A549 treated with dexamethasone at 1 μM for 4 hours (cell line): ENCODE measurements around the gene SPATA6L. TPM values are rescaled to one million over a fixed set of nuclear protein-coding genes. Genes with fewer than 3 reads are reported as not detected.

Source experiments
- total RNA-seq: library from RNA; stranded (reverse); fragments of 200-300 nt; extraction: Qiagen RNA extraction; gene quantifications from 5 replicates; pipeline ENCODE4 v1.2.3, GENCODE V29; 2022

SPATA6L gene, protein sequence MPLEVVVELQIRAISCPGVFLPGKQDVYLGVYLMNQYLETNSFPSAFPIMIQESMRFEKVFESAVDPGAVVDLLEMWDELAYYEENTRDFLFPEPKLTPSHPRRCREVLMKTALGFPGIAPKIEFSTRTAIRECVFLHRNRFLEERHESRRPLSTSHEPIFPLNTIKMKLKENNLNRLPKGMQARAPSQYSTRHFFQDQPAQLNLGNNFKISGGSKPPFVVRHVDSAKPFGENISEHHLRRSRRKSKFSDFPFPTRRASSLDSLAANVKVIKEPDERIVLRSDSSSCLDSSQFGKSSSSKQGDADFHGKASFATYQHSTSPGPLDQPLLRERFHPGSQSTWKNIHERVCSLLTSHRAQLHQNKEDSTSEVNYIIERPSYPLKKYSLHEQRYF
- total RNA-seq = 0.98 to 1.9 TPM (median 1.6 TPM) in 5 replicates

DNA sequence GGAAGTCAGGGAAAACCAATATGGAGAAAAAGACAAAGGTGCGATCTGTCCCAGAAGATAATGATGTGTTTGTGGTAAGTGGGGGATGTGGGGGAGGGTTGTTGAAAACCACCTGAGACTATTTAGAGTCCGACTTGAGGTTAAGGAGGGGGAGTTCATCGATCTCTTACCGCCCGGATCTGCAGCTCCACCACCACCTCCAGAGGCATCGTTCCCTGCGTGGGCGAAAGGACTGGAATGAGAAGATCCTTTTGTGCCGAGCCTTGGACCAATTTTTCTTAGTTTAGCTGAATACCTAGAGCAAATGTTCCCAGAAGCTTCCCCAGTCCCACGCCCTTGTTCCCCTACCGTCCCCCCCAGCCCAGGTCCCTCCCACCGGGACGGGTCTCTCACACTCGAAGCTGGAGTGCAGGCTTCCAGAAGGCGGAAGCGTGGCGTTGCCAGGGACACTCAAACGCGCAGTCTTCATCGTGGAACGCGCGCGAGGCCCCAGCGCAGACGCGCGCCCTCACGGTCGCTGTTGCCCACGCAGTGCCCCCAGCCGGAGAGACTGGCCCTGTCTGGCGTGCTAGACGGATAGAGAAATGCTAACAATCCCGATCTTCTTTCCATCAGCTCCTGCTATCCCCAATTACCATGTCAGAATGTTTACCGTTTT, at the start of gene SPATA6L:
TSS of gene SPATA6L (minus strand) at position 439 of the 658 bp plus-strand sequence. CDS start at position 209, 230 bp downstream.

DNA sequence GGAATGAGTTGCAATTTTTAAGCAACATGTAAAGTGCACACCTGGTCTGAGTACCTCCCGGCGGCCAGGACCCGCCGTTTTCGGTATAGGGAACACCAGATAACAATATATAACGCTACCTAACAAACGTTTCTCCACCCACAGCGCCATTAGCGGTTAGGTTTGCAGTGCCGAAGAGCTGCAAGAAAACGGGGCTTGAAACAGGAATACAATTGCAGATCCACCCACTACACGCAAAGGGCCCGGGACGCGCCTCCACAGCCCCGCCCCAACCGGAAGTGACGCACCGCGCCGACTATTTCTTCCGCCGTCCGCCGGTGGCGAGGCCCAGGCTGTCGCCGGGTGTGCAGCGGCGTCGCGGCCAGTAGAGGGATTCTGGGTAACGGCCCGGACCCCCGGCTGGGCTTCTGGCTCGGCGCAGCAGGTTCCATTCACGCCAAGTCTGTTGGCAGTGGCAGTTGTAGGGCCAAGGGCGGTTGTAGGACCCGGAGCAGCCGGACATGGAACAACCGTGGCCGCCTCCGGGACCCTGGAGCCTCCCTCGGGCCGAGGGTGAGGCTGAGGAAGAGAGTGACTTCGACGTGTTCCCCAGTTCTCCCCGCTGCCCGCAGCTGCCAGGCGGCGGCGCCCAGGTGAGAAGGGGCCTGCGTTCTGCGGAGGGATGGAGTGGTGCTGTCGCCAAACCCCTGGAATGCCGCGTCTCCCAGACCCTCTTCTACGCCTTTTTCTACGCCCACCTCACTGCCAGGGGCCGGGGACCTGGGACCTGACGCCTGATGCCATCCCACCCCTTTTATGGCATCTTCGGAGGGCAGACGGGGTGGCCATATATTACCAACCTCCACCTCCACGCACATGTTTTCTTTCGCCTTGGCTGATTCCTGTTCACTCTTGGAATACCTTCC, 13.2 kb upstream of the SPATA6L start, which contains the start of gene CDC37L1:
TSS of gene CDC37L1 (plus strand) at position 302 of the 905 bp plus-strand sequence. CDS start at position 501, 199 bp downstream.

DNA sequence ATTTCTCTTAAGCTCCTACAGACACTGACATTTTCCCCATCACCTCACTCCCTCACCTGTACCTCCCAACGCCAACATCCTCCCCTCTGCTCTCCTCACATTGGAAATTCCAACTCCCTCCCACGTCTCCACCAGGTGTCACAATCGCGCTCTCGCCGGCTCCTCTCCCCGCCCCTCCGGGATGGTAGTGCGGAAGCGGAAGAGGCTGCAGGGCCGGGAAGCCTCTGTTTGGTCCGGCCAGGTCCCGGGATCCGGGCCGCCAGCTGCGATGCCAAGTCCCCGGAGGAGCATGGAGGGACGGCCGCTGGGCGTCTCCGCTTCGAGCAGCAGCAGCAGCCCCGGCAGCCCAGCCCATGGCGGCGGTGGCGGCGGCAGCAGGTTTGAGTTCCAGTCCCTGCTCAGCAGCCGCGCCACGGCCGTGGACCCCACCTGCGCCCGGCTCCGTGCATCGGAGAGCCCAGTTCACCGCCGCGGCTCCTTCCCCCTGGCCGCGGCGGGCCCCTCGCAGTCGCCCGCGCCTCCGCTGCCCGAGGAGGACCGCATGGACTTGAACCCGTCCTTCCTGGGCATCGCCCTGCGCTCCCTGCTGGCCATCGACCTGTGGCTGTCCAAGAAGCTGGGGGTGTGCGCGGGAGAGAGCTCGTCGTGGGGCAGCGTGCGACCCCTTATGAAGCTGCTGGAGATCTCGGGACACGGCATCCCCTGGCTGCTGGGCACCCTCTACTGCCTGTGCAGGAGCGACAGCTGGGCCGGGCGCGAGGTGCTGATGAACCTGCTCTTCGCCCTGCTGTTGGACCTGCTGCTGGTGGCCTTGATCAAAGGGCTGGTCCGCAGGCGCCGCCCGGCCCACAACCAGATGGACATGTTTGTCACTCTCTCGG, 3.9 kb downstream of the SPATA6L start, which contains the start of gene PLPP6:
TSS of gene PLPP6 (plus strand) at position 187 of the 881 bp plus-strand sequence. CDS start at position 269, 82 bp downstream.

Other genes starting within 250 kb of the SPATA6L start
- gene SLC1A1, start 176.0 kb downstream of the SPATA6L start, total RNA-seq = 0.71 to 1.2 TPM (median 1.1 TPM) in 5 replicates
- gene PLPP6, start 4.2 kb downstream of the SPATA6L start, total RNA-seq = 9.8 to 11.8 TPM (median 10.8 TPM) in 5 replicates
- 11.7 to 16.0 TPM (median 14.5 TPM) in 5 replicates for gene CDC37L1, start 13.1 kb upstream of the SPATA6L start, total RNA-seq
- gene AK3, start 74.7 kb upstream of the SPATA6L start, total RNA-seq = 48.4 to 56.7 TPM (median 55.0 TPM) in 5 replicates
- 46.4 to 60.9 TPM (median 56.7 TPM) in 5 replicates for gene RCL1, start 126.5 kb upstream of the SPATA6L start, total RNA-seq